ENCODE data around the gene ITGB8.

The ITGB8 gene

GRCh38 chr7:20447021-20447650, 116.4 kb downstream of the ITGB8 start:
- Histone ChIP-seq H3K4me1 (ENCODE audit: control insufficient read depth, insufficient read depth, low read length) (no peaks in the 10 kb centered on the region), H3K27me3 (ENCODE audit: control insufficient read depth, insufficient read depth, low read length) (no peaks in the 10 kb centered on the region), H3K4me3 (ENCODE audit: low read length) (no peak overlapping the region), H3K27ac (ENCODE audit: low read depth, low read length) (no peak overlapping the region), H3K36me3 (ENCODE audit: control insufficient read depth, insufficient read depth, low read length) (no peaks in the 10 kb centered on the region), H3K9ac (ENCODE audit: low read length) (no peak overlapping the region)

- no peaks in the 10 kb centered on the region for H3K4me1 ChIP-seq (ENCODE audit: control insufficient read depth, insufficient read depth, low read length)
- no peak overlapping the region for H3K27ac ChIP-seq (ENCODE audit: low read depth, low read length)
- no peak overlapping the region for H3K9ac ChIP-seq (ENCODE audit: low read length)
- no peaks in the 10 kb centered on the region for H3K27me3 ChIP-seq (ENCODE audit: control insufficient read depth, insufficient read depth, low read length)
- no peak overlapping the region for H3K4me3 ChIP-seq (ENCODE audit: low read length)
- no peaks in the 10 kb centered on the region for H3K36me3 ChIP-seq (ENCODE audit: control insufficient read depth, insufficient read depth, low read length)
These were observed 118.5 kb downstream of the ITGB8 start for GRCh38 chr7:20449176-20449575.

- no peak overlapping the region for H3K27ac ChIP-seq (ENCODE audit: low read depth, low read length)
These were observed 119.8 kb downstream of the ITGB8 start for GRCh38 chr7:20450536-20450935.

GRCh38 chr7:20454202-20454601, 123.5 kb downstream of the ITGB8 start:
- no peaks in the 10 kb centered on the region for H3K36me3 ChIP-seq (ENCODE audit: control insufficient read depth, insufficient read depth, low read length)
- no peaks in the 10 kb centered on the region for H3K4me1 ChIP-seq (ENCODE audit: control insufficient read depth, insufficient read depth, low read length)
- H3K27ac ChIP-seq (ENCODE audit: low read depth, low read length): no peak overlapping the region

More at GRCh38 chr7:20450536-20450935, 119.8 kb downstream of the ITGB8 start:
- Histone ChIP-seq H3K36me3 (ENCODE audit: control insufficient read depth, insufficient read depth, low read length) (no peaks in the 10 kb centered on the region), H3K9ac (ENCODE audit: low read length) (no peak overlapping the region), H3K4me3 (ENCODE audit: low read length) (no peak overlapping the region), H3K27me3 (ENCODE audit: control insufficient read depth, insufficient read depth, low read length) (no peaks in the 10 kb centered on the region), H3K4me1 (ENCODE audit: control insufficient read depth, insufficient read depth, low read length) (no peaks in the 10 kb centered on the region)

GRCh38 chr7:20456701-20457100, 126.0 kb downstream of the ITGB8 start:
- Histone ChIP-seq H3K27ac (ENCODE audit: low read depth, low read length) (no peak overlapping the region), H3K4me3 (ENCODE audit: low read length) (no peak overlapping the region)

More at GRCh38 chr7:20454202-20454601, 123.5 kb downstream of the ITGB8 start:
- Histone ChIP-seq H3K9ac (ENCODE audit: low read length) (no peak overlapping the region), H3K27me3 (ENCODE audit: control insufficient read depth, insufficient read depth, low read length) (no peaks in the 10 kb centered on the region), H3K4me3 (ENCODE audit: low read length) (no peak overlapping the region)

GRCh38 chr7:20458521-20458920, 127.8 kb downstream of the ITGB8 start:
- H3K9ac ChIP-seq (ENCODE audit: low read length): no peak overlapping the region
- no peaks in the 10 kb centered on the region for H3K4me1 ChIP-seq (ENCODE audit: control insufficient read depth, insufficient read depth, low read length)
- no peak overlapping the region for H3K27ac ChIP-seq (ENCODE audit: low read depth, low read length)
- no peaks in the 10 kb centered on the region for H3K27me3 ChIP-seq (ENCODE audit: control insufficient read depth, insufficient read depth, low read length)
- no peak overlapping the region for H3K4me3 ChIP-seq (ENCODE audit: low read length)
- no peaks in the 10 kb centered on the region for H3K36me3 ChIP-seq (ENCODE audit: control insufficient read depth, insufficient read depth, low read length)

More at GRCh38 chr7:20456701-20457100, 126.0 kb downstream of the ITGB8 start:
- Histone ChIP-seq H3K4me1 (ENCODE audit: control insufficient read depth, insufficient read depth, low read length) (no peaks in the 10 kb centered on the region), H3K27me3 (ENCODE audit: control insufficient read depth, insufficient read depth, low read length) (no peaks in the 10 kb centered on the region), H3K9ac (ENCODE audit: low read length) (no peak overlapping the region), H3K36me3 (ENCODE audit: control insufficient read depth, insufficient read depth, low read length) (no peaks in the 10 kb centered on the region)

GRCh38 chr7:20459419-20459818, 128.7 kb downstream of the ITGB8 start:
- Histone ChIP-seq H3K36me3 (ENCODE audit: control insufficient read depth, insufficient read depth, low read length) (no peaks in the 10 kb centered on the region), H3K9ac (ENCODE audit: low read length) (no peak overlapping the region), H3K4me3 (ENCODE audit: low read length) (no peak overlapping the region), H3K27me3 (ENCODE audit: control insufficient read depth, insufficient read depth, low read length) (no peaks in the 10 kb centered on the region), H3K4me1 (ENCODE audit: control insufficient read depth, insufficient read depth, low read length) (no peaks in the 10 kb centered on the region), H3K27ac (ENCODE audit: low read depth, low read length) (no peak overlapping the region)

GRCh38 chr7:20464891-20465290, 134.2 kb downstream of the ITGB8 start:
- Histone ChIP-seq H3K9ac (ENCODE audit: low read length) (no peak overlapping the region), H3K27ac (ENCODE audit: low read depth, low read length) (no peak overlapping the region), H3K4me1 (ENCODE audit: control insufficient read depth, insufficient read depth, low read length) (no peaks in the 10 kb centered on the region), H3K36me3 (ENCODE audit: control insufficient read depth, insufficient read depth, low read length) (no peaks in the 10 kb centered on the region), H3K27me3 (ENCODE audit: control insufficient read depth, insufficient read depth, low read length) (no peaks in the 10 kb centered on the region), H3K4me3 (ENCODE audit: low read length) (no peak overlapping the region)

All from rectal smooth muscle tissue (tissue), 1 donor.